Stimulated activated CD4-positive, alpha-beta T cell treated with anti-CD3 and anti-CD28 coated beads, Interleukin-1b, Interleukin-23, amount 100 ng/mL, for 48 hours (primary cell): ENCODE results near the gene CEP95.

Source experiments
- DNase-seq: peaks from one replicate; pipeline ENCODE4 v3.0.0-alpha.2; 2020

The CEP95 gene

GRCh38 chr17:64520359-64520758 is 13.6 kb downstream of the CEP95 start:
- DNase-seq: no peak

- no peak for DNase-seq
Observed at GRCh38 chr17:64527914-64528313, 21.1 kb downstream of the CEP95 start.

DNA sequence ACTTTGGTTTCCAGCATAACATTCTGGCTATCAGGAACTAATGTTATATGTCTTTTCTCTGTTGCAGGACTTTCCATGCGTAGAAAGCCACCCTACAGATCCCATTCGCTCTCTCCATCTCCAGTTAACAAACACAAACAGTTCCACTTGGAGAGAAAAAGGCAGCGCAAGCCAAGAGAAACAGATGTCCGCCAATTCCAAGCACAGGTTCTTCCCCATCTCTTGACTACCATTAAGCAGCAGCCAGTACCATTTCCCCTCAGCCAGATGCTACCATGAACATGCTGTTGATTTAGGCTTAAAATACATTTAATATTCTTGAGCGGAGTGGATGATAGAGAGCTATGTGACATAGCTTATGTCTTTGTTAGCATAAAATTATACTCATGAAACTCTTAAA is 22.4 kb downstream of the CEP95 start:
- DNase-seq: no peak

DNA sequence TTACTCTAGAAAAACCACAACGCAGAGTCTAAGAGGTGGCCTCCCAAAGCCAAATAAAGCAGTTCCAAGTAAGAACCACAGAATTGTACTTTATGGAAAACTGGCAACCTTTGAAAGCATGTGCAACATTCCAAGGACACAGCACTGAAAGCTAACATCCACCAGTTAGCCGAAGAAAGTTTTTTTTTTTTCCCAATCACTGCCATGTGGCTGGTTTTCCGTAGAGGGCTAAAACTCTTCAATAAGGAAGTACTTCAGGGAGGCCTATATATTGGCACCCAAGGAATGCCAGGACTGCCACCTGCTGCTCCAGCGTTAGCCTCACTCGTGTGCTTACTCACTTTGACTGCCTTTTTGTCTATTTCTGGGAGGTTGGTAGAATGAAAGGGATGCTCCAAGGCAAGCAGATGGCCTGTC is 25.2 kb downstream of the CEP95 start:
- DNase-seq: no peak

DNA sequence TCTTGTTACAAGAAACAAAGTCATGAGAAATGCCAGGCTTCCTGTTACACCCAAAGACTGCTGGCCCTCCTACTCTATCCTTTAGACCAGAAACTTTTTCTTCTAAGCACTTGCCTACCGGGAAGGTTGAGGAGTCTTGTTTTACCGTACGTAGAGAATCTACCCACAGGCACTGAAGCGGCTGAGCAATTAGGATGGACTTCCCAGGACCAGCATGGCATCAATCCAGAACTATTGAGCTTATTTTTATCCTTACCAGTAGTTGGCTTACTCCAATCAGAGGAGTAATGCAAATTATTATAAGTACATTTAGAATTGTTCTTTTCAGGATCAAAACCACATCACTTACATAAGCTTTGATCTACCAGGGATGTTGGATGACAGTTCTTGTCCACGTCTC is 25.6 kb downstream of the CEP95 start:
- no peak for DNase-seq

DNA sequence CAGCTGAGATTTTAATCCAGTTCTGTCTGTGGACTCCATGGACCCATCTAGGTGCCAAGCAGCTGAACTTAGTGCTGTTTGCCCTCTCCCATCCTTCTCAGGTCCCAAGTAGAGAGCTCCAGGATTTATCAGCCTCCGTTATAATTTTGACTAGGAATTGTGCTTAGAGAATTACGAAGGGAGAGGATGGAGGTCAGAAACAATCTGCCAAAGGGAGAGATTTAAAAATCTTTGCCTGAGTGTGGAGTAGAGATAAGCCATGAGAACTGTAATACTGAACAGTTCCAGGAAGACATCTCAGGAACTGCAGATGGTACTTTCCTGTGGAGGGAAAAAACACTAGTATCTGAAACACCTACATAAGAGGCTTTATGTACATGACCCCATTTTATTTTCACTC is 27.0 kb downstream of the CEP95 start:
- DNase-seq: no peak

- no peak for DNase-seq
Observed at GRCh38 chr17:64534187-64534586, 27.4 kb downstream of the CEP95 start.

DNA sequence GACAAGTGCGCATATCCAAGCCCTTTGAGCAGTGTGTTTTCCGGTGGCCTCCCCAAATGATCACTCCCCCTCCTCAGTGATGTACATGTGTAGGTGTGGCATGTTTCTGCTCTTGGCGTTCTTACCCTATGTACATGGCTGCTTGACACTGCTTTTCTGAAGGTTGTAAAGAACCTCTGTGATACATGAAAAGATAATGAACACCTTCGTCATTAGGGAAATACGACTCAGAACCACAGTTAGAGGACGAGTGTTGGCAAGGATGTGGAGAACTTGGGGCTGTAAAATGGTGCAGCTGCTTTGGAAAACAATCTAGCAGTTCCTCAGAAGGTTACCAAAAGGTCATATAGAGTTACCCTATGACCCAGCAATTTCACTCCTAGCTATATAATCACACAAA is 28.6 kb downstream of the CEP95 start:
- no peak for DNase-seq

GRCh38 chr17:64536913-64537312 is 30.1 kb downstream of the CEP95 start:
- no peak for DNase-seq

DNA sequence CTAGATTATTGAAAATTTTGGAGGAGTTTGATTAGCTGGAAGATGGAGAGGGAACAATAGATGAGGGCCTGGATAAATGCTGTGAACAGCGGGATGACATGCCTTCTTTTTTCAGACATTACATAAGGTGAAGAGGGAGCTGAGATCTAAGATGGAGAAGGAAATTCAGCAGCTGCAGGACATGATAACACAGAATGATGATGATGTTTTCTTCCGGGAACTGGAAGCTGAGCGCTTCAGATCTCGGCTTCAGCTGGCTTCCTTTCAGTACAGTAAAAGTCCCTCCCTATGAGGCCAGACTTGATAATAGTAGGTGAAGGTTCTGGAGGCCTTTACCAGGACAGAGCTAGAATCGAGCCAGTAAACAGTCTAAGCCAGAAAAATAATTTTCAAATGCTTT is 30.7 kb downstream of the CEP95 start:
- no peak for DNase-seq

GRCh38 chr17:64538508-64539130 is 31.8 kb downstream of the CEP95 start:
- DNase-seq: no peak

DNA sequence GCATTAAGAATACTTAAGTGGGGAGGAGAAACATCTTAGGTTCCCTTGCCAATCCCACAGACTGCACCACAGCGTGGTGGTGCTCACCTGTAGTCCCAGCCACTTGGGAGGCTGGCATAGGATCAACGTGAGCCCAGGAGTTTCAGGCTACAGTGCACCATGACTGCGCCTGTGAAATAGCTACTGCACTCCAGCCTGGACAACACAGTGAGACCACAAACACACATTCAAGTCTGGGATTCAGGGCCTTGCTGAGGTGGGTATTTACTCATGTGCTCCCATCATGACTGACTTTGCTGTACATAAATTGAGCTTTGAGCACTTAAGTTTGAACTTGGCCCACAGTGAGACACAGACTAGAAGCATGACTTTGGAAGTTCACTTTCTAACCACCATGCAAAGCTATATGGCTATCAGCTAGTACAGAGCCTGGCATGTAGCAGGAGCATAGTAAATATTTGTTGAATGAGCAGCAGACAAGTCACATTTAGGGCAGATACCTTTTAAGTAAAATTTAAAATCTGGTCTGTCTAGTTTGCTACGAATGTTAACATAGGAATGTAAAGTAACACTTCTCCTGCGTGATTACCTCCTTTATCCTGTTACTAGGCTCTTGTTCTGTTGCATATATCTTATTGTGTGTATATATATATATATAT is 33.5 kb downstream of the CEP95 start:
- DNase-seq: no peak

DNA sequence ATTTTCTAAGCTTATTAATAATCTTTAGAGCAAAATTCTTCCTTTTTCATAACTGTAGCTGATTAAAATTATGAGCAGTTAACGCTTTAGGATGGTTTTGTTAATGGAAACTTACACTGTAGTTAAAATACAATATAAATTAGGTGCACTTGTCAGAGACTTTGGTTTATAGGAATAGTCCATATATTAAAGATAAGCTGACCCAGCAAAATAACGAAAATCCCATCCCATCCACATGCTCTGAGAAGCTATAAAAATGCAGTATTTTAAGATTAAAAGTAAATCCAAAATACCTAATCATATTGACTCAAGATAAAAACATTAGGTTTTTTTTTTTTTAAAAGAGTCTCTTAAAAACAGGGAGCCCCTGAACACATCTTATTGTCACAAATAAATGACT is 38.0 kb downstream of the CEP95 start:
- no peak for DNase-seq

DNA sequence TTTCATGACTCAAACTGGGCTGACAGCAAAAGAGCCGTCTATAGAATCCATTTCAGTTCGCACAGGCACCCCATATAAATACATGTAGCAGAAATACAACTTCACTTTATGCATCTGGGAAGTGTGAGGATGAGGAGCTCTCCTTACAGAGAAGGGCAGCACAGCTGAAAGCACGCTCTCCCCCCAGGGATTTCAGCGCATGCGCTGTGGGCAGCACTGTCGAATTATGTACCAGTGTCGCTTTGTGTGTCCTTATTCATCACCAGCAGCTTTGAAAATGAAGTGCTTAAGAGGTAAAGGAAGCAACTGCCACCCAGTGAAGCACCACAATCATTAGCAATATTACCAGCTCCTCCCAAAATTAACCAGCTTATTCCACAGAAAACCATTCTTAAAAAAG is 39.9 kb downstream of the CEP95 start:
- DNase-seq: no peak

GRCh38 chr17:64547319-64547718 is 40.5 kb downstream of the CEP95 start:
- no peak for DNase-seq

DNA sequence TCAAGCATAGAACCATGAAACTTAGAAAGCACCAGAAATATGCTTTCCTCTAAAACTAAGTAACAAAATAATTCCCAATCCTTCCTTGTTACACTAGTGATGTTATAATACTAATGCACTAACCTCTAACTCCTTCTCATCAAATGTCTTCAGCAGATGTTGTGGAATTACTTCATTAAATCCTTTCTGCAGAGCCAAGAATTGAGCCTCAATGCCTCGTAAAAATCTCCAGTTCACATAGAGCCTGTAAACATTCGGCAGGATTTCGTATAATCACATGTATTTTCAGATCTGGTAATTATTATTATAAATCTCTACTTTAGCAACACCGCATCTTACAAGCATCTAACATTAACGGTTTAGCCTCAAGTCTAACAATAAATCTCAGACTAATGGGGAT is 44.7 kb downstream of the CEP95 start:
- no peak for DNase-seq

DNA sequence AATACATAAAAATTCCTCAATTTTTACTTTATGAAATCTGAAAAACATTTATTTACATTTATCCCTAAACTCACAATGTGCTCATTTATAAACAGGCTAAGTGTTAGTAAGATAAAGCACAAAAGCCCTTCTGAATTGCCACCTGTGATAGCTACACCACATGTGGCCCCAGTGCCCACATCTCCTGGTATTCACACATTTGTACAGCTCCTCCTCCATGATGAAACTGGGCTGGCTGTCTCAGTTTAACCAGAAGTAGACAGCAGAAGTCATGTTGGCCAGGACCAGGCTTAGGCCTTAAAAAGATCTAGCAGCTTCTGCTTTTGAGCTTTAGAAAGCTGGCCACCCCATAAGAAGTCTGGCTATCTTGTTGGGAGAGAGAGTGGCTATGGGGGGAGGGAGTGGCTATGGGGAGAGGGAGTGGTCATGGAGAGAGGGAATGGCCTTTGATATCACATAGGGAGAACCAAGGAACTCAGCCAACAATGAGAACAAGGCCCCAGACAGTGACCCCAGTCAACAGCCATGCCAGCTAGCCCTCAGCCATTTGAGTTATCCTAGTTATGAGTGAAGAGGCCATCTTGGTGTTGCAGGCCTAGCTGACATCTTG is 47.4 kb downstream of the CEP95 start:
- no peak for DNase-seq

DNA sequence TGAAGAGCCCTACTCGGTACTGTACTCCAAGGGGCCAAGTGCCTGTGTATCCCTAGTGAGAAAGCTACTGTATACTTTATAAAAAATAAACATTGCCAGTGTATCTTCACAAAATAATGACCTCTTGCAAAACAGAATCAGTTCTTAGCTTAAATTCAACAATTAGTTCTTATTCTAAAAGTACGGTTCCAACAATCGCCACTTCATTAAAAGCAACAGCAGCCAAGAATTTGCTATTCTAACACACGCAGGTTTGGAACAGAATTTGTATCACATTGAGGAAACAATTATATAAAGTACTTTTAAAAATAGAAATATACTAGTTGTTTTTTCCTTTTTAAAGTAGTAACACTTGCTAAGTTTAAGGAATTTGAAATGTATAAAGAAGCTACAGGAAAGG is 48.5 kb downstream of the CEP95 start:
- DNase-seq: no peak

GRCh38 chr17:64564098-64564497 is 57.3 kb downstream of the CEP95 start:
- no peak for DNase-seq

- no peak for DNase-seq
Observed at GRCh38 chr17:64565563-64565962, 58.8 kb downstream of the CEP95 start.

DNA sequence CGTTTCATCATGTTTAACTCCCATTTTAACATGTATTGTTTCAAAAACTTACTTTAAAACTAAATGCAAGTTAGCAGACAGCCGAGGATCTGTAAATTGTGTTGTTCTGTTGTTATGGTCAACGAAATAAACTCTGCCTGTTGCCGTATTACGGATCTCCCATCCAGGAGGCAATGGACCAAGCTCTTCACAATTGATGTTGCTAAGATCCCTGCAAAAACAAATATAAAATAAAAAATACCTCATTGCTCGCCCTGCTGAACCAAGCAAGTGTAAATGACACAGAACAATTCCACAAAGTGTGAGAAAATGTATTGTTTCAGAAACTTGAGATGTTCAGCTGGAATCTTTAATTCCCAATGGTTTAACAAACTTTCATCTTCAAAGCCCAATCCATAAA is 65.0 kb downstream of the CEP95 start:
- no peak for DNase-seq

- no peak for DNase-seq
Observed at GRCh38 chr17:64572682-64573154, 65.9 kb downstream of the CEP95 start.

- no peak for DNase-seq
Observed at GRCh38 chr17:64573214-64573613, 66.4 kb downstream of the CEP95 start.

DNA sequence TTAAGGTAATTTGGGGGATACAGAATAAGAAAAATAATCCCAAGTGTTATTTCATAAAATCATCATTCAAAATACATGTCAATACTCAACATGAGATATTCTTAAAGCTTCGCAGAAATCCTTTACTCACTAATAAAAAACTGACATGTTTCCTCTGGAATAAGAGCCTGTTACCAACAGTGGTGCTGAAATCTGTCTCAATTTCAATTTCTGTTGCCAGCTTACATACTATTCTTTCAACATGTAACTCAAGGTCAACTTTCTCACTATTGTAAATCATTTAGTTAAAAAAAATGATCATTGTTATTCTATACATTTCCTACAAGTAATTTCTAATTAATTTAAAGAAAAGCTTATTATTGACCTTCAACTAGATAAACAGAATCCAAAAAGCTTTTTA is 67.9 kb downstream of the CEP95 start:
- DNase-seq: no peak

GRCh38 chr17:64575431-64575830 is 68.7 kb downstream of the CEP95 start:
- no peak for DNase-seq
